MM.1S (cell line): ENCODE measurements around the gene PLPP3.

Source experiments
- CTCF ChIP-seq: fragments of 300-600 bp; sonication (generic); IDR thresholded peaks from 2 replicates; pipeline ENCODE4 v1.5.1; 2016; ENCODE audit warnings: antibody characterized with exemption, low read length, mixed read lengths
- EZH2 ChIP-seq: fragments of 300-600 bp; sonication (generic); optimal IDR thresholded peaks from 2 replicates; pipeline ENCODE3; 2017; ENCODE audit warnings: low read depth, mild to moderate bottlenecking, antibody characterized with exemption, low read length, mixed read lengths

- TF ChIP-seq CTCF (no peak), EZH2 (no peak)
Observed at GRCh38 chr1:56572334-56573050, 6.9 kb downstream of the PLPP3 start.
